IPS DF 6.9 (cell line): ENCODE results near the gene NTSR1.

Experiments used
- DNase-seq: peaks from one replicate; pipeline ENCODE4 v3.0.0-alpha.2; 2013; ENCODE audit warnings: low read depth, low spot score
- H3K27ac ChIP-seq: one replicate; pipeline ENCODE4 v1.5.1; 2013; ENCODE audit warnings: low read length, control low read depth
- H3K27me3 ChIP-seq: 2 replicates; pipeline ENCODE4 v1.6.1; 2013; ENCODE audit warnings: mild to moderate bottlenecking, low read length; ENCODE audit not compliant: control insufficient read depth, insufficient read depth
- H3K36me3 ChIP-seq: 2 replicates; pipeline ENCODE4 v1.6.1; 2013; ENCODE audit warnings: low read length; ENCODE audit not compliant: control insufficient read depth, insufficient read depth
- H3K4me1 ChIP-seq: 2 replicates; pipeline ENCODE4 v1.6.1; 2013; ENCODE audit warnings: low read length; ENCODE audit not compliant: control insufficient read depth, insufficient read depth
- H3K4me3 ChIP-seq: 2 replicates; pipeline ENCODE4 v1.5.1; 2013; ENCODE audit warnings: mild to moderate bottlenecking, low read length
- H3K9me3 ChIP-seq: 2 replicates; pipeline ENCODE4 v1.6.1; 2013; ENCODE audit warnings: low read length, inconsistent platforms; ENCODE audit not compliant: control insufficient read depth, insufficient read depth
- WGBS: extraction: QIAGEN DNeasy Blood & Tissue Kit; methylation state at CpG from one replicate; pipeline ENCODE4 v1.1.7; 2013; ENCODE audit warnings: mixed read lengths, missing lambda C conversion rate; ENCODE audit not compliant: insufficient read length, insufficient coverage; 5-methylcytosine and 5-hydroxymethylcytosine counted together

The NTSR1 gene

GRCh38 chr20:62707276-62707920, 1.2 kb upstream of the NTSR1 start:
- Histone ChIP-seq H3K9me3 (no peaks in the 10 kb centered on the region), H3K27me3 (peaks cover 17% of the 10 kb centered on the region; the same call in 1 of the 2 replicates), H3K4me3 (no peak overlapping the region), H3K27ac (no peak overlapping the region), H3K4me1 (peaks cover 2% of the 10 kb centered on the region; the same call in 1 of the 2 replicates), H3K36me3 (no peaks in the 10 kb centered on the region; the same call in 1 of the 2 replicates)
- WGBS = no CpG with 5 or more reads among the region's 16 CpGs
- DNase-seq = no peak

DNA sequence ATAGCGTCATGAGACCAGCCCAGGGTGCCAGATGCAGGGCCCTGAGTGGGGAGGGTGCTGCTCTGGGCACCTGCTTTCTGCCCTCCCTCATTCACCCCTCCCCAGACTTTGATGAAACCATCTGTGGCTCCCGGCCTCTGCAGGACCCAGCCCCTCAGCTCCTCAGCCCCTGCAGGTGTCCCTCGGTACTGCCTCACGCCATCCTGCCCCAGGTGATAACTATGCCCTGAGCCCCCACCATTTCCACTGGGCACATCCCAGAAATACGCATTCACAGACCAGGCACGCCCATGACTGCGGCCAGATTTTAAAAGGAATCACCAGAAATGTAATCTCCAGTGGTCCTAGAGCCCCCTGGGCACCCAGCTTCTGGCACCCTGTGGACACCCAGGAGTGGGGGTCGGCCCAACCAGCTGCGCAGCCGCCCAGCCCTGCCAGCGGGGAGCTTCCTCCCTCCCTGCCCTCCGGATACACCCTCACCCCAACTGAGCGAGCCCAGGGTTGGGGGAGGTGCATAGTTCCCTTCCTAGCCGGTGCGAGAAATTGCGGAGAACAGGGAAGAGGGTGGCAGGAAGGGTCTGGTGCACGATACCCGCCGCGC, 615 bp upstream of the NTSR1 start:
- Histone ChIP-seq H3K27me3 (peaks cover 17% of the 10 kb centered on the region; the same call in 1 of the 2 replicates), H3K4me3 (peak overlapping the region; percentile 24; the same call in 1 of the 2 replicates), H3K4me1 (peaks cover 2% of the 10 kb centered on the region; the same call in 1 of the 2 replicates), H3K9me3 (no peaks in the 10 kb centered on the region), H3K36me3 (no peaks in the 10 kb centered on the region; the same call in 1 of the 2 replicates), H3K27ac (no peak overlapping the region)
- no peak for DNase-seq
- WGBS = no CpG with 5 or more reads among the region's 20 CpGs

DNA sequence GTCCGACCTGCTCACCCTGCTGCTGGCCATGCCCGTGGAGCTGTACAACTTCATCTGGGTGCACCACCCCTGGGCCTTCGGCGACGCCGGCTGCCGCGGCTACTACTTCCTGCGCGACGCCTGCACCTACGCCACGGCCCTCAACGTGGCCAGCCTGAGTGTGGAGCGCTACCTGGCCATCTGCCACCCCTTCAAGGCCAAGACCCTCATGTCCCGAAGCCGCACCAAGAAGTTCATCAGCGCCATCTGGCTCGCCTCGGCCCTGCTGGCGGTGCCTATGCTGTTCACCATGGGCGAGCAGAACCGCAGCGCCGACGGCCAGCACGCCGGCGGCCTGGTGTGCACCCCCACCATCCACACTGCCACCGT, 885 bp downstream of the NTSR1 start:
- DNase-seq = no peak
- Histone ChIP-seq H3K4me3 (no peak overlapping the region), H3K27ac (no peak overlapping the region), H3K36me3 (no peaks in the 10 kb centered on the region; the same call in 1 of the 2 replicates), H3K9me3 (no peaks in the 10 kb centered on the region), H3K4me1 (peaks cover 2% of the 10 kb centered on the region; the same call in 1 of the 2 replicates), H3K27me3 (peaks cover 17% of the 10 kb centered on the region; the same call in 1 of the 2 replicates)
- WGBS = no CpG with 5 or more reads among the region's 30 CpGs

GRCh38 chr20:62710221-62710885, 1.7 kb downstream of the NTSR1 start:
- H3K27me3 ChIP-seq = peaks cover 17% of the 10 kb centered on the region; the same call in 1 of the 2 replicates

DNA sequence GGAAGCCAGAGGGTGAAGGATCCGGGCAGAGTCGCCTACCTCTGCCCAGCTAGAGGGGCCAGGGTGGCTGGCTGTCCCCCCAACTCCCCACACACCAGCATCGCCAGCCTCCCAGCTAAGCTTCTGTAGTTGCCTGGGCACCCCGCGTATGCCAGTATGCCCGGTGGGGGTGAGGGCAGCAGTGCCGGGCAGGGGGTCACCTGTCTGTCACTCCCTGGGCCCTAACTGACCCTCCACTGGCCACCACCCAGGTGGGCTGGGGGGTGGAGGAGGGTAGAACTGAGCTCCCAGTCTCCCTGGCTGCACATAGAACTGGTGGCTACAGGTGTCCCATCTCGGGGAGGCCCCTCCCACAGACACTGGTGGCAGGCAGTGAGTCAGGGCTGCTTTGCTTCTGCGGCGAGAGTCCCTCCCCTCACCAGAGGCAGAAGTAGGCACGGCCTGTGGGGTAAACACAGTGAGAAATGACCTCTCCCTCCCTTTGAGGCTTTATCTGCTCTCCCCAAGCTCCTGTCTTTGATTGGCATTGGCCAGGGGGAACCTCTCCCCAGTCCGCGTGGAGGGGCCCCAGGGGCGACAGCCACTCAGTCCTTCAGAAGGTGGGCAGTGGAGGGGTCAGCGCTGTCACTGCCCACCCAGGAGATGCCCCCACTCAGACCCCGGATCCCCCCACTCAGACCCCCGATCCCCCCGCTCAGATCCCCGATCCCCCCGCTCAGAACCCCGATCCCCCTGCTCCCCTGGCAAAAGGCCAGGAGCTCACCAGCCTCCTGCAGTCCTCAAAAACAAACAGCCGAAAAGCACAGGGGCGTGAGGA, 2.5 kb downstream of the NTSR1 start:
- H3K36me3 ChIP-seq = no peaks in the 10 kb centered on the region; the same call in 1 of the 2 replicates
- H3K4me1 ChIP-seq = peaks cover 2% of the 10 kb centered on the region; the same call in 1 of the 2 replicates
- no peak overlapping the region for H3K4me3 ChIP-seq
- no peak for DNase-seq
- WGBS = no CpG with 5 or more reads among the region's 23 CpGs
- H3K9me3 ChIP-seq = no peaks in the 10 kb centered on the region
- peaks cover 17% of the 10 kb centered on the region; the same call in 1 of the 2 replicates for H3K27me3 ChIP-seq
- H3K27ac ChIP-seq = no peak overlapping the region

More at GRCh38 chr20:62710221-62710885, 1.7 kb downstream of the NTSR1 start:
- Histone ChIP-seq H3K36me3 (no peaks in the 10 kb centered on the region; the same call in 1 of the 2 replicates), H3K4me1 (peaks cover 2% of the 10 kb centered on the region; the same call in 1 of the 2 replicates), H3K4me3 (no peak overlapping the region), H3K9me3 (no peaks in the 10 kb centered on the region), H3K27ac (no peak overlapping the region)
- DNase-seq = no peak
- WGBS = no CpG with 5 or more reads among the region's 20 CpGs

DNA sequence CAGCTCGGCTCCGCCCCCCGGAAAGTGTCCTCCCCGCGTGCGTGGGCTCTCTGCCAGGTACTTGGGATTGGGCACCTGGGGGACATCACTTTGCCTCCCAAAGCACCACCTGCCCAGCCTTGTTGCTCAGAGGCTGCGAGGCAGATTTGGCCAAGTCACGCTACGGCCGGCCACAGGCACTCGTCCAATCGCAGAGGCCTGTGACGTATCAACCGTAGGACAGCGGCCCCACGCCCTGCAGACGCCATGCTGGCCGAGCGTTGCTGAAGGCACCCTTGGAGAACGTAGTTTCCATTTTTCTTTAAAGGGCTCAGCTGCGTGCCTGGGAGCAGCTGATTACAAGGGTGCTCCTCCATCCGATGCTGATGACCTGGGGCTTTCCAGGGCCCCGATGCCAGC, 3.1 kb downstream of the NTSR1 start:
- WGBS = no CpG with 5 or more reads among the region's 23 CpGs
- Histone ChIP-seq H3K4me1 (peaks cover 2% of the 10 kb centered on the region; the same call in 1 of the 2 replicates), H3K27me3 (peaks cover 17% of the 10 kb centered on the region; the same call in 1 of the 2 replicates)

DNA sequence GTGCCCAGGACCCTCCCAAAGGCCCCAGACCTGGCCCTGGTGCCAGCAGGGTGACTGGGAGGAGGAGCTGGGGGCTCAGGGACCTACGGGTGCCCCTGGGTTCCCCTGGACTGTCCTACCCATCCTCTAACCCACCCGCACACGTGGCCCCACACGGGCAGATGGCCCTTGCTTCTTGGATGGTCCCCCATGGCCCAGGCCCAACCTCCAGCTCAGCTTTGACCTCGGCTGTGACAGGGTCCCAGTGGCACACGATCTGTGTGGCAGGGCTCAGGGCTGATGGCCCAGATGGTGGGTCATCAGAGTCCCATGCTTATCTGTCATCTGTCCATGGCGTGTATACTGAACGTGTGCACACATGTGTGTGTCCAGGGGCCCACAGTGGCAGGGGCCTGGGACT, 4.0 kb downstream of the NTSR1 start:
- H3K36me3 ChIP-seq = no peaks in the 10 kb centered on the region; the same call in 1 of the 2 replicates
- no peak for DNase-seq
- no CpG with 5 or more reads among the region's 8 CpGs for WGBS
- H3K4me1 ChIP-seq = peaks cover 2% of the 10 kb centered on the region; the same call in 1 of the 2 replicates
- H3K27me3 ChIP-seq = peaks cover 17% of the 10 kb centered on the region; the same call in 1 of the 2 replicates
- H3K9me3 ChIP-seq = no peaks in the 10 kb centered on the region
- no peak overlapping the region for H3K4me3 ChIP-seq
- no peak overlapping the region for H3K27ac ChIP-seq

More for the DNA sequence above, 3.1 kb downstream of the NTSR1 start:
- Histone ChIP-seq H3K27ac (no peak overlapping the region), H3K9me3 (no peaks in the 10 kb centered on the region), H3K4me3 (no peak overlapping the region), H3K36me3 (no peaks in the 10 kb centered on the region; the same call in 1 of the 2 replicates)
- no peak for DNase-seq

DNA sequence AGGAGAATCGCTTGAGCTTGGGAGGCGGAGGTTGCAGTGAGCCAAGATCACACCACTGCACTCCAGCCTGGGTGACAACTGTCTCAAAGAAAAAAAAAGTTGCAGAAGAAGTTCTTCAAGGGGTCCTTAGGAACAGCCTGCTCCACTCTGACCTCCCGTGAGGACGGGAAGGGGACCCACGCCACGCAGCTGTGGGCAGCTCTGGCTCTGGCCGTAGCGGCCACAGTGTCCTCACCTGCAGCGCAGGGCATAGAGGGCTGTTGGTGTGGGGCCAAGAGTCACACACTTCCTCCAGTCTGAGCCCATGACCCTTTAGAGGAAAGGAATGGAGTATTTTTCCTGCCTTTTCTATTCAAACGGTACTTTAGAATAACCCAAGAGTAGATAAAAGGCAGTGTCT, 5.4 kb downstream of the NTSR1 start:
- no peak for DNase-seq
- WGBS = no CpG with 5 or more reads among the region's 10 CpGs
- H3K27ac ChIP-seq = no peak overlapping the region
- no peaks in the 10 kb centered on the region for H3K9me3 ChIP-seq
- no peak overlapping the region for H3K4me3 ChIP-seq
- H3K27me3 ChIP-seq = peaks cover 14% of the 10 kb centered on the region; the same call in 1 of the 2 replicates
- H3K4me1 ChIP-seq = no peaks in the 10 kb centered on the region
- no peaks in the 10 kb centered on the region for H3K36me3 ChIP-seq

DNA sequence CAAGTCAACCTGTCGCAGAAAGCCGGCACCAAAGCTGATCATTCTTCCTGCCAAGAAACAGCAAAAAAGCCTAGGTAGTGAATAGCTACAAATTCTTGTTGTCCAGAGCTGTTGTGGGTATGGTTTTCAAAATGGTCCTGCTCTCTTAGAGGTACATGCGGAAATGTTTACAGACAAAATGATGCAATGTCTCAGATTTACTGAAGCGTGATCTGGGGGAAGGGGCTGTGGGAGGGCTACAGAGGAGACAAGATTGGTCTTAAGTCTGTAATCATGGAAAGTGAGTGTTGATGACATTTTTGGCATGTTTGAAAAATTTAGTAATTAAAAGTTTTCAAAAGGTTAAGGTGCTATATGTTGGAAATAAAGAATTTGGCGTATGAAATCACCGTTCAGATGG, 6.2 kb downstream of the NTSR1 start:
- Histone ChIP-seq H3K4me3 (no peak overlapping the region), H3K9me3 (no peaks in the 10 kb centered on the region), H3K4me1 (no peaks in the 10 kb centered on the region), H3K36me3 (no peaks in the 10 kb centered on the region), H3K27ac (no peak overlapping the region), H3K27me3 (peaks cover 6% of the 10 kb centered on the region; the same call in 1 of the 2 replicates)
- WGBS = 100% methylated on average over 2 of the region's 6 CpGs
- DNase-seq = no peak
